AG09319 (cell line): Measurements from ENCODE around the gene FBXW12.

Experiments used
- DNase-seq: peaks from one replicate; pipeline ENCODE4 v3.0.0-alpha.2; 2010; ENCODE audit warnings: low read depth; ENCODE audit errors: extremely low read depth
- CTCF ChIP-seq: IDR thresholded peaks from 2 replicates; pipeline ENCODE4 v1.5.1; 2011; ENCODE audit warnings: low read depth, mild to moderate bottlenecking, inconsistent platforms, low read length, moderate library complexity

FBXW12 gene

GRCh38 chr3:48344867-48345507 lies 27.0 kb upstream of the FBXW12 start:
- TF ChIP-seq CTCF, result no peak
- DNase-seq, result no peak

GRCh38 chr3:48345946-48346572 lies 26.0 kb upstream of the FBXW12 start:
- DNase-seq, result no peak
- no peak for TF ChIP-seq CTCF

- no peak for DNase-seq
- TF ChIP-seq CTCF, result no peak
These were observed 24.5 kb upstream of the FBXW12 start for GRCh38 chr3:48347500-48347899.

GRCh38 chr3:48352546-48352945 lies 19.5 kb upstream of the FBXW12 start:
- no peak for TF ChIP-seq CTCF
- DNase-seq, result no peak

- no peak for TF ChIP-seq CTCF
- no peak for DNase-seq
These were observed 18.0 kb upstream of the FBXW12 start for GRCh38 chr3:48353987-48354386.

- DNase-seq, result no peak
- TF ChIP-seq CTCF, result no peak
These were observed 15.6 kb upstream of the FBXW12 start for GRCh38 chr3:48356419-48356818.

GRCh38 chr3:48361928-48362327 lies 10.1 kb upstream of the FBXW12 start:
- DNase-seq, result no peak
- no peak for TF ChIP-seq CTCF
